ENCODE measurements around the gene TAAR6.

TAAR6 gene

DNA sequence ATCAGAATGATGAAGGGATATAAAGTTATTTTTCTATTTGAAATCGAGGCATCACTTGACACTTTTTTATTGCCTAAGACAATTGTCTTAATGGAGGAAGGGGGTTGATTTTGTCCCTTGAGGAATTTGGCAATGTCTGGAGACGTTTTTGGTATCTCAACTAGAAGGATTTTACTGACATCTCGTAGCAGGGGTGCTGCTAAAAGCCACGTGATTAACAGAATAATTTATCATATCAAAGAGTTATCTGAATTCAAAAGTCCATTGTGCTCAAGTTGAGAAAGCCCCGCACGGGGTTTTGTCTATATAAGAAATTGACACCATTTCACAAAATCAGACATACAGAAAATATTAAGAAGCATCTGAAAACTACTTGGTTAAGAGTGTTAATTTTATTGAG is 1.5 kb upstream of the TAAR6 start:
- peaks cover 21 to 27% of the 10 kb centered on the region in 2 experiments for H3K4me1 ChIP-seq (ENCODE audit: control insufficient read depth in 1 of 2, insufficient read depth in 1 of 2, low read depth in 1 of 2, low read length in 1 of 2)
- no peaks in the 10 kb centered on the region for H3K9me3 ChIP-seq
- no peak overlapping the region for H3K27ac ChIP-seq
- TF ChIP-seq, protein P1, sequence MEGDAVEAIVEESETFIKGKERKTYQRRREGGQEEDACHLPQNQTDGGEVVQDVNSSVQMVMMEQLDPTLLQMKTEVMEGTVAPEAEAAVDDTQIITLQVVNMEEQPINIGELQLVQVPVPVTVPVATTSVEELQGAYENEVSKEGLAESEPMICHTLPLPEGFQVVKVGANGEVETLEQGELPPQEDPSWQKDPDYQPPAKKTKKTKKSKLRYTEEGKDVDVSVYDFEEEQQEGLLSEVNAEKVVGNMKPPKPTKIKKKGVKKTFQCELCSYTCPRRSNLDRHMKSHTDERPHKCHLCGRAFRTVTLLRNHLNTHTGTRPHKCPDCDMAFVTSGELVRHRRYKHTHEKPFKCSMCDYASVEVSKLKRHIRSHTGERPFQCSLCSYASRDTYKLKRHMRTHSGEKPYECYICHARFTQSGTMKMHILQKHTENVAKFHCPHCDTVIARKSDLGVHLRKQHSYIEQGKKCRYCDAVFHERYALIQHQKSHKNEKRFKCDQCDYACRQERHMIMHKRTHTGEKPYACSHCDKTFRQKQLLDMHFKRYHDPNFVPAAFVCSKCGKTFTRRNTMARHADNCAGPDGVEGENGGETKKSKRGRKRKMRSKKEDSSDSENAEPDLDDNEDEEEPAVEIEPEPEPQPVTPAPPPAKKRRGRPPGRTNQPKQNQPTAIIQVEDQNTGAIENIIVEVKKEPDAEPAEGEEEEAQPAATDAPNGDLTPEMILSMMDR (IDR thresholded peaks at IDR 0.05), result no peak
- H3K27me3 ChIP-seq, result peaks cover 44% of the 10 kb centered on the region
- H3K4me3 ChIP-seq (ENCODE audit: low read depth in 1 of 2, low read length in 1 of 2), result no peak overlapping the region
- no peaks in the 10 kb centered on the region for H3K36me3 ChIP-seq

DNA sequence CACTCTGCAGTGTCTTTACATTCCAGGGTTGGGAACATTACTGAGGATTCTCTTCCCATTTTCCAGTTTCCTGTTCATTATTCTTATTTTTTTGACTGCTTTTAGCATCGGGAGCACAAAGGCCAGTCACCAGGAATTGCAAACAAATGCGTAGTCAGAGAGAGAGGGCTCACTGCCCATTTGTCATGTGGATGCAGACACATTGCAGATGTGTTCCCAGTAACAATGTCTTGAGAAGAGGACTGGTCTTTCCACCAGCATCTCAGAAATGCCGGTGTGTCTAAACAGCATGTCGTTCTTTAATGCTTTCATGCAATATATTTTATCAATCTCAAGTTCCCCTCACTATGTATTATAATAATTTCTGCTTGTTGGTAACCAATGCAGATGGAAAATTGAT is 952 bp upstream of the TAAR6 start:
- Histone ChIP-seq H3K9me3 (no peaks in the 10 kb centered on the region), H3K27me3 (peaks cover 38% of the 10 kb centered on the region), H3K4me1 (ENCODE audit: control insufficient read depth in 1 of 2, insufficient read depth in 1 of 2, low read depth in 1 of 2, low read length in 1 of 2) (peaks cover 21 to 27% of the 10 kb centered on the region in 2 experiments), H3K27ac (no peak overlapping the region), H3K36me3 (no peaks in the 10 kb centered on the region), H3K4me3 (ENCODE audit: low read depth in 1 of 2, low read length in 1 of 2) (no peak overlapping the region)
- TF ChIP-seq, protein P1 (IDR thresholded peaks at IDR 0.05), result no peak

DNA sequence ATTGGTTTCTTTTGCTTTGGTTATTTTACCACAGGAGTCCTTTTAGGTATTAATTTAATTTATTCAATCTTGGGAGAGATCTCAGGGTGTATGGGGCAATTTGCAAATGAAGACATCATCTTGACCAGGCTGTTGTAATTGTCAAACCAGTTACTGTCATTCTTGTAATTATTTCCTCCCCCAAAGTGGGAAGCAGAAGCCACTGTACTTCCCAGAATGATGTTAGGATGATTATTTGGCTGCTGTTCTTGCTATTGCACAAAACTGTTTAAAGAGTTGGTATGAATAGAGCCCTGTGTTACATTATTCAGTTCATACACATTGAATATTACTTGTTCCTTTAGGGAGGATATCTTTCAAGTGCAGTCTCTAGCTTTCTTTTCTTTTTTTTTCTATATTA is 1.7 kb downstream of the TAAR6 start:
- Histone ChIP-seq H3K27me3 (peaks cover 32% of the 10 kb centered on the region), H3K9me3 (no peaks in the 10 kb centered on the region), H3K4me3 (ENCODE audit: low read depth in 1 of 2, low read length in 1 of 2) (no peak overlapping the region), H3K27ac (peak overlapping the region; percentile 48), H3K36me3 (no peaks in the 10 kb centered on the region), H3K4me1 (ENCODE audit: control insufficient read depth in 1 of 2, insufficient read depth in 1 of 2, low read depth in 1 of 2, low read length in 1 of 2) (peaks cover 21 to 27% of the 10 kb centered on the region in 2 experiments)
- TF ChIP-seq, protein P1 (IDR thresholded peaks at IDR 0.05), result no peak

DNA sequence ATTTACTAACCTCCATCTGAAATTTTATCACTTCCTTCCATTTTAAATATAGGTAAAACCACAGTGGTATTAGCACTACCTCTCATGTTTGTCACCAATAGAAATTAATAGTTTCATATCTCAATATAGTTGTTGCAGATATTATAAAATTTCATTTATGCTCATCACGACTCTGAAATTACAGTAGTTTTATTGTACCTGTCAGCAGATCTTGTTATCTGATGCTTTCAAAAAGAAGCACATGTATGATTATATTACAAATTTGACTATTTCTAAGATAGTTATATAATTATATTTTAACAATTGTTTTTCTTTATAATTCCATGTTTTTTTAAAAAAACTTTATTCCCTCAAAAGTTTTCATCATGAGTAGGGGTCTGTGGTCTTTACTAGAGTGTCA is 14.6 kb downstream of the TAAR6 start:
- Histone ChIP-seq H3K4me3 (ENCODE audit: low read depth in 1 of 2, low read length in 1 of 2) (no peak overlapping the region), H3K36me3 (no peaks in the 10 kb centered on the region), H3K27me3 (peaks cover 17% of the 10 kb centered on the region), H3K9me3 (no peaks in the 10 kb centered on the region), H3K27ac (no peak overlapping the region), H3K4me1 (ENCODE audit: control insufficient read depth in 1 of 2, insufficient read depth in 1 of 2, low read depth in 1 of 2, low read length in 1 of 2) (peaks cover 27 to 39% of the 10 kb centered on the region in 2 experiments)
- TF ChIP-seq, protein P1 (IDR thresholded peaks at IDR 0.05), result no peak

DNA sequence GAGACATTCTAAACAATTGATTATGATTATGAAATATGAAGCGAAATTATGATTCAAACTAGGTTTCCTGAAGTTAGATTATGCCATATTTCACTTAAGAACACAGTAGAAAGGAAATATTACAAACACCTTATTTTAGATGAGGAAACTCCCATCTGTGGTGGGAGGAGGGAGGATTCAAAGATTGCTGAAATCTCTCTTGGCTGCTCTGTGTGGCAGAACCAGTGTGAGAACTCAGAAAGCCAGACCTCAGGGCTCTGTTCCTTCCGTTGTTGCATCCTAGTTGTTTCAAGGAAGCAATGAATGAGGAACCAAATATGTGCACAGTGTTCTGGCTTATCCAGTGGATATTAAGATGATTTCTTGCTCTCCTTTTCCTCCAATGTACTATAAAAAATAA is 17.3 kb downstream of the TAAR6 start:
- Histone ChIP-seq H3K27ac (peak overlapping the region; percentile 61), H3K9me3 (no peaks in the 10 kb centered on the region), H3K4me3 (ENCODE audit: low read depth in 1 of 2, low read length in 1 of 2) (no peak overlapping the region), H3K27me3 (peaks cover 6% of the 10 kb centered on the region), H3K36me3 (no peaks in the 10 kb centered on the region), H3K4me1 (ENCODE audit: control insufficient read depth in 1 of 2, insufficient read depth in 1 of 2, low read depth in 1 of 2, low read length in 1 of 2) (peaks cover 51 to 67% of the 10 kb centered on the region in 2 experiments)
- TF ChIP-seq, protein P1 (IDR thresholded peaks at IDR 0.05), result no peak

DNA sequence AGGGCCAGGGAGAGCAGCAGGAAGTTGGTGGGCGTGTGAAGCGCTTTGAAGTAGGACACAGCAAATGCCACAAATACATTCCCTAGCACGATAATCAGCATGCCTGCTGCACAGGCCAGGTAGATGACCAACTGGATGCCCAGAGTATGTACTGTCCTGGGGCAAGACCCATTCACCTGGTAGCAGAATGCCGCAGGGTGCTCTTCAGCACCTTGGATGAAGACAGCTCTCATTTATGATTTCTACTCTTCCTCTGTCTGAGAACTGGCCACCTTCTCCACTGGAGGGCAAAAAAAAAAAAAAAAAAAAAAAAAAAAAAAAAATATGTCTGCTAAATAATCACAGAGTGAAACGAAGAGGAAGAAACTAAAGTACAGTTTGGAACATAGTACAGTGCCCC is 19.3 kb downstream of the TAAR6 start, which contains the start of gene TAAR5:
TAAR5 (minus strand) TSS at position 288 of the 400 bp plus-strand sequence; CDS start at position 233, 55 bp downstream.
- Histone ChIP-seq H3K9me3 (no peaks in the 10 kb centered on the region), H3K27me3 (no peaks in the 10 kb centered on the region), H3K4me3 (ENCODE audit: low read depth in 1 of 2, low read length in 1 of 2) (no peak within 1 kb of the TSS), H3K27ac (no peak within 1 kb of the TSS), H3K36me3 (no peaks in the 10 kb centered on the region), H3K4me1 (ENCODE audit: control insufficient read depth in 1 of 2, insufficient read depth in 1 of 2, low read depth in 1 of 2, low read length in 1 of 2) (peaks cover 62 to 80% of the 10 kb centered on the region in 2 experiments)
- TF ChIP-seq, protein P1 (IDR thresholded peaks at IDR 0.05), result no peak
